H9 (cell line): ENCODE results near the gene MAGI3. TPM values are rescaled to one million over a fixed set of nuclear protein-coding genes. Genes with fewer than 3 reads are reported as not detected.

Source experiments
- DNase-seq: peaks from one replicate; pipeline ENCODE4 v3.0.0-alpha.2; 2017
- H2AFZ ChIP-seq: one replicate; pipeline ENCODE4 v1.6.1; 2013; ENCODE audit warnings: mild to moderate bottlenecking, low read length, control low read depth, moderate library complexity
- H2AK5ac ChIP-seq: 2 replicates; pipeline ENCODE4 v1.6.1; 2013; ENCODE audit warnings: low read length, control low read depth, mixed read lengths; ENCODE audit not compliant: insufficient read length
- H2BK120ac ChIP-seq: one replicate; pipeline ENCODE4 v1.6.1; 2013; ENCODE audit warnings: low read depth, mild to moderate bottlenecking, low read length, control low read depth, inconsistent platforms; ENCODE audit not compliant: poor library complexity, severe bottlenecking
- H2BK12ac ChIP-seq: 2 replicates; pipeline ENCODE4 v1.6.1; 2013; ENCODE audit warnings: low read length, control low read depth, mixed read lengths, low read depth; ENCODE audit not compliant: insufficient read length
- H2BK15ac ChIP-seq: 2 replicates; pipeline ENCODE4 v1.6.1; 2013; ENCODE audit warnings: low read depth, low read length, control low read depth
- H2BK20ac ChIP-seq: one replicate; pipeline ENCODE4 v1.6.1; 2013; ENCODE audit warnings: low read depth, mild to moderate bottlenecking, low read length, control low read depth, inconsistent platforms; ENCODE audit not compliant: poor library complexity, severe bottlenecking
- H2BK5ac ChIP-seq: 2 replicates; pipeline ENCODE4 v1.6.1; 2013; ENCODE audit warnings: low read length, control low read depth, mixed read lengths; ENCODE audit not compliant: insufficient read length
- H3K14ac ChIP-seq: 2 replicates; pipeline ENCODE4 v1.6.1; 2013; ENCODE audit warnings: low read length, control low read depth; ENCODE audit not compliant: insufficient read depth
- H3K18ac ChIP-seq: 2 replicates; pipeline ENCODE4 v1.6.1; 2013; ENCODE audit warnings: low read depth, mild to moderate bottlenecking, mixed read lengths, low read length, control low read depth; ENCODE audit not compliant: insufficient read length
- H3K23ac ChIP-seq: 2 replicates; pipeline ENCODE4 v1.6.1; 2013; ENCODE audit warnings: low read length, control low read depth, mixed read lengths, low read depth; ENCODE audit not compliant: insufficient read length
- H3K23me2 ChIP-seq: 2 replicates; pipeline ENCODE4 v1.6.1; 2013; ENCODE audit warnings: low read depth, mild to moderate bottlenecking, mixed read lengths, low read length, control low read depth; ENCODE audit not compliant: insufficient read length, poor library complexity, severe bottlenecking
- H3K27ac ChIP-seq: 2 replicates; pipeline ENCODE4 v1.5.1; 2013; ENCODE audit warnings: low read length, control low read depth, mixed read lengths, low read depth; ENCODE audit not compliant: insufficient read length
- H3K27me3 ChIP-seq: 2 replicates; pipeline ENCODE4 v1.6.1; 2013; ENCODE audit warnings: low read length, control low read depth, inconsistent platforms; ENCODE audit not compliant: insufficient read depth
- H3K4ac ChIP-seq: 2 replicates; pipeline ENCODE4 v1.6.1; 2013; ENCODE audit warnings: low read depth, mild to moderate bottlenecking, control low read depth, inconsistent platforms, low read length, moderate library complexity
- H3K4me1 ChIP-seq: 2 replicates; pipeline ENCODE4 v1.6.1; 2013; ENCODE audit warnings: low read length, control low read depth, inconsistent platforms; ENCODE audit not compliant: insufficient read depth
- H3K4me2 ChIP-seq: 2 replicates; pipeline ENCODE4 v1.6.1; 2013; ENCODE audit warnings: low read length, control low read depth, mixed read lengths; ENCODE audit not compliant: insufficient read length, insufficient read depth
- H3K56ac ChIP-seq: 2 replicates; pipeline ENCODE4 v1.6.1; 2013; ENCODE audit warnings: low read depth, mild to moderate bottlenecking, mixed read lengths, low read length, control low read depth; ENCODE audit not compliant: insufficient read length
- H3K79me1 ChIP-seq: 2 replicates; pipeline ENCODE4 v1.6.1; 2013; ENCODE audit warnings: low read depth, mild to moderate bottlenecking, moderate library complexity, low read length, control low read depth, inconsistent platforms; ENCODE audit not compliant: insufficient read depth, poor library complexity, severe bottlenecking
- H3K79me2 ChIP-seq: 2 replicates; pipeline ENCODE4 v1.6.1; 2013; ENCODE audit warnings: low read length, control low read depth, inconsistent platforms; ENCODE audit not compliant: insufficient read depth
- H3K9ac ChIP-seq: 2 replicates; pipeline ENCODE4 v1.6.1; 2013; ENCODE audit warnings: low read length, control low read depth, mixed read lengths; ENCODE audit not compliant: insufficient read length; ENCODE audit errors: extremely low read depth
- H3K9me3 ChIP-seq: one replicate; pipeline ENCODE4 v1.6.1; 2013; ENCODE audit warnings: low read depth, low read length, inconsistent platforms; ENCODE audit not compliant: control insufficient read depth
- H3T11ph ChIP-seq: one replicate; pipeline ENCODE4 v1.6.1; 2013; ENCODE audit warnings: mild to moderate bottlenecking, low read length, control low read depth, inconsistent platforms
- H4K20me1 ChIP-seq: one replicate; pipeline ENCODE4 v1.6.1; 2013; ENCODE audit not compliant: control insufficient read depth, insufficient read length, insufficient read depth
- H4K5ac ChIP-seq: 2 replicates; pipeline ENCODE4 v1.6.1; 2013; ENCODE audit warnings: low read depth, mild to moderate bottlenecking, mixed read lengths, low read length, control low read depth; ENCODE audit not compliant: insufficient read length
- H4K8ac ChIP-seq: replicated peaks from 2 replicates; pipeline ENCODE4 v1.6.1; 2013; ENCODE audit warnings: low read length, control low read depth, mixed read lengths, low read depth; ENCODE audit not compliant: insufficient read length
- H4K91ac ChIP-seq: 2 replicates; pipeline ENCODE4 v1.6.1; 2013; ENCODE audit warnings: low read depth, mild to moderate bottlenecking, moderate library complexity, mixed read lengths, low read length, control low read depth; ENCODE audit not compliant: insufficient read length
- H3K27ac Mint-ChIP-seq, 3 experiments: 2 replicates in 2 of 3; 3 replicates in 1 of 3; pipeline ENCODE4 v1.8.0; 2020 to 2021; ENCODE audit warnings: mixed read lengths in 3 of 3, mild to moderate bottlenecking in 1 of 3, moderate library complexity in 1 of 3
- H3K27me3 Mint-ChIP-seq: 2 replicates; pipeline ENCODE4 v1.8.0; 2021; ENCODE audit warnings: low read depth, mild to moderate bottlenecking, moderate library complexity, mixed read lengths
- H3K36me3 Mint-ChIP-seq, 3 experiments: 2 replicates in 2 of 3; 3 replicates in 1 of 3; pipeline ENCODE4 v1.8.0; 2020 to 2021; ENCODE audit warnings: low read depth in 3 of 3, mixed read lengths in 3 of 3; ENCODE audit not compliant: insufficient read depth in 1 of 3
- H3K4me1 Mint-ChIP-seq, 2 experiments: 2 replicates each; pipeline ENCODE4 v1.8.0; 2020; ENCODE audit warnings: mixed read lengths in 2 of 2
- H3K4me3 Mint-ChIP-seq, 2 experiments: 2 replicates in 1 of 2; 3 replicates in 1 of 2; pipeline ENCODE4 v1.8.0; 2020 to 2021; ENCODE audit warnings: mild to moderate bottlenecking in 2 of 2, mixed read lengths in 2 of 2, moderate library complexity in 1 of 2
- H3K9me3 Mint-ChIP-seq, 2 experiments: 2 replicates in 1 of 2; 3 replicates in 1 of 2; pipeline ENCODE4 v1.8.0; 2020; ENCODE audit warnings: mild to moderate bottlenecking in 2 of 2, mixed read lengths in 2 of 2, moderate library complexity in 1 of 2
- CTCF ChIP-seq: fragments of 200-600 bp; sonication (generic); conservative IDR thresholded peaks from 3 replicates; pipeline ENCODE4 v1.8.0; 2021; ENCODE audit warnings: antibody characterized with exemption, mild to moderate bottlenecking
- WGBS: extraction: QIAGEN DNeasy Blood & Tissue Kit; methylation state at CpG from one replicate; pipeline ENCODE4 v1.1.7; 2013; ENCODE audit warnings: missing lambda C conversion rate, low lambda C conversion rate, mixed read lengths; ENCODE audit not compliant: insufficient read length; ENCODE audit errors: extremely low coverage; 5-methylcytosine and 5-hydroxymethylcytosine counted together
- total RNA-seq: library from RNA; stranded (reverse); gene quantifications from 2 replicates; pipeline ENCODE4 v1.2.1, GENCODE V29; 2021

MAGI3 gene
- total RNA-seq, 1 experiment from 2014 or later = 8.2 TPM

GRCh38 chr1:113370868-113371267 lies 19.4 kb upstream of the MAGI3 start:
- no peaks in the 10 kb centered on the region for H4K20me1 ChIP-seq
- no peak overlapping the region for H4K8ac ChIP-seq
- H3K23ac ChIP-seq = no peak overlapping the region
- no peak overlapping the region for H3K4me2 ChIP-seq
- no peak overlapping the region for H2BK120ac ChIP-seq
- no peak overlapping the region for H2BK20ac ChIP-seq
- no peaks in the 10 kb centered on the region for H3K4me1 ChIP-seq
- no peaks in the 10 kb centered on the region for H3K79me1 ChIP-seq
- H3K9me3 Mint-ChIP-seq = no peaks in the 10 kb centered on the region
- no peak overlapping the region for H3K14ac ChIP-seq
- peaks cover under 1 to 2% of the 10 kb centered on the region in 2 experiments; a peak in 1 of 4 replicates for H3K4me1 Mint-ChIP-seq
- H3K18ac ChIP-seq = no peak overlapping the region
- H3K36me3 Mint-ChIP-seq = no peaks in the 10 kb centered on the region
- no peak overlapping the region for H3K27ac ChIP-seq
- no peak overlapping the region for H2BK15ac ChIP-seq
- H3K4me3 Mint-ChIP-seq = no peak overlapping the region
- H2BK5ac ChIP-seq = no peak overlapping the region
- H3K9ac ChIP-seq = no peak overlapping the region
- H3K56ac ChIP-seq = no peak overlapping the region
- H4K5ac ChIP-seq = no peak overlapping the region
- H2AFZ ChIP-seq = no peak overlapping the region
- no peak overlapping the region for H2BK12ac ChIP-seq
- H3K9me3 ChIP-seq = no peaks in the 10 kb centered on the region
- no peak for DNase-seq
- no peaks in the 10 kb centered on the region for H3K27me3 ChIP-seq
- H3K4ac ChIP-seq = no peak overlapping the region
- H3K27ac Mint-ChIP-seq = no peak overlapping the region
- H3K79me2 ChIP-seq = no peaks in the 10 kb centered on the region
- no peak overlapping the region for H4K91ac ChIP-seq
- no peaks in the 10 kb centered on the region for H3K27me3 Mint-ChIP-seq
- no peak overlapping the region for H3T11ph ChIP-seq
- no peak overlapping the region for H2AK5ac ChIP-seq
- no CpG with 5 or more reads among the region's 3 CpGs for WGBS
- TF ChIP-seq CTCF = no peak
- no peaks in the 10 kb centered on the region for H3K23me2 ChIP-seq
